TTC549 (cell line): ENCODE results near the gene SLC2A10.
"Not testable (repeated sequence)": the region's sequence is repeated elsewhere in the genome, so short reads cannot be mapped to it uniquely, and the experiment has no call there.

Experiments
- FAIRE-seq: peaks from 2 replicates; lab custom pipeline; 2012; peaks lifted over from hg19 to GRCh38; lab: Jason Lieb, UNC

SLC2A10 gene

DNA sequence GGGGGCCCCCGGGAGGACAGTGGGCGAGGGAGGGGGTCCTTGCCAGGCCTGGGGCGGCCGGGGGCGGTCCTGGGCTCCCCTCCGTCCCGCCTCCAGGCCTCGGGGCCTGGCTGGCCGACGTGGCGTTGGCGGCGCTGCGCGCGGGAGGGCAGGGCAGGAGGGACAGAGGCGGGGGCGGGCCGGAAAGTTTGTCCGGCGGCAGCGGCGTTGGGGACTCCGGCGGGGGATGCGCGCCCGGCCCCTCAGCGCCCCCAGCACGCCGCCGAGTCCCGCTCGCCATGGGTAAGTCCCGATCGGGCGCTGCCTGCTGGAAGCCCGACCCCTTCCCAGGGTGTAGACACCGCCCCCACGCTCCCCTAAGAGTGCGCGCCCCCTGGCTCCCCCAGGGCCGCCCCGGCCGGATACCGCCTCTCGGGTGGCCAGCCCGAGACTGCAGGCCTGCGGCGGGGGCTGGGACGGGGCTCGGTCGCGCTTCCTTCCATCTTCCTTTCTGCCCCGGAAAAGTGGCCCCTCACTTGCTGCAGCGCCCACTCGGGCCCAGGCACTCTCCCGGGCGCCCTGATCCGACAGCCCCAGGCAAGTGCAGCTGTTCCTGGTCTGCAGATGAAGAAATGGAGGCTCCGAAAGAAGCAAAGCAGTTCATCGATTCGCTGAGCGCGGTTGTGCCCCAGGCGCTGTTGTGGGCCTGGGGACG, at the start of gene SLC2A10:
SLC2A10 (plus strand) TSS at position 191 of the 694 bp plus-strand sequence; CDS start at position 279, 88 bp downstream.
- no peak for FAIRE-seq

DNA sequence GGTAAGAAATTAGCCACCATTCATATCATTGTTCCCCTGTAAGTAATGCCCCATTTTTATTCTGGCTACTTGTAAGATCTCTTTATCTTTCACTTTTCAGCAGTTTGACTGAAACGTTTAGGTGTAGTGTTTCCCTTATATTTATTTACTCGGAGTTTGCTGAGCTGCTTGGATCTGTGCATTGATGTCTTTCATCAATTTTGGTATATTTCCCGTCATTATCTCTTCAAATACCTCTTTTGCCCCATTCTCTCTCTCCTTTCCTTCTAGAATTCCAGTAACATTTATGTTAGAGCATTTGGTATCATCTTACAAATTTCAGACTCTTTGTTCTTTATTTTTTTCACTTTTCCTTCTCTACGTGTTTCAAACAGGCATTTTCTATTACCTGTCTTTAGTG, 49.0 kb upstream of the SLC2A10 start:
- FAIRE-seq, result no peak

DNA sequence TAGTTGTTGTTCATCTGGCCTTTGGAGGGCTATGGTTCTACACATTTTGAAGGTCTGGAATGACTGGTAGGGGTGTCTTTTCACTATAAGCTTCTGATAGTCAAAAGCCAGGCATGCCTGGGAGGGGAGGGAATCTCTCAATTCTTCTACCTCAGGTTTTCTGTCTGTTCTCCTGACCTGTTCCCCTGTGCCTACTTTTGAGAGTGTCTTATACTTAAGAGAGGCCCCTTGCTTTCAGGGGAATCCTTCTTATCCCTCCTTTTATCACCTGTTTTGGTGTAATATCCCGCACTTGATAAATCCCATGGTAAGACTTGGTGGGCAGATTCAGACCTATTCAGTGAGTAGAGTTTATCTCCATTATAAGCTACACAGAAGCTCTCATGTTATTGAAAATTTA, 47.8 kb upstream of the SLC2A10 start:
- no peak for FAIRE-seq

DNA sequence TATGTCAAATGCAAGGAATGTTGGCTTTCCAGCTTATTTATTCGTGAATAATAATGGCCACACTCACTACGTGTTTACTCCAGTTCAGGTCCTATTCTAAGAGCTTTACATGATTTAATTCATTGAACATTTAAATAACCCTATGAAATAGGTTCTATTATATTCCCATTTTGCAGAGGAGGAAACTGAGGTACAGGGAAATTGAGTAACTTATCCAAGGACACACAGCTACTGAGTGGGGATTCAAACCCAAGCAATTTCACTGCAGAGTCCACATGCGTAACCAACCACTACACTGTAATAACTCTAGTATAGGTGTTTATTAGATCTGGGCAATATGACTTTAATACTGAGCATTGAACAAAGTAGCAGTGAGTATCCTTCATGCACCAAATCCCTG, 45.9 kb upstream of the SLC2A10 start:
- no peak for FAIRE-seq

DNA sequence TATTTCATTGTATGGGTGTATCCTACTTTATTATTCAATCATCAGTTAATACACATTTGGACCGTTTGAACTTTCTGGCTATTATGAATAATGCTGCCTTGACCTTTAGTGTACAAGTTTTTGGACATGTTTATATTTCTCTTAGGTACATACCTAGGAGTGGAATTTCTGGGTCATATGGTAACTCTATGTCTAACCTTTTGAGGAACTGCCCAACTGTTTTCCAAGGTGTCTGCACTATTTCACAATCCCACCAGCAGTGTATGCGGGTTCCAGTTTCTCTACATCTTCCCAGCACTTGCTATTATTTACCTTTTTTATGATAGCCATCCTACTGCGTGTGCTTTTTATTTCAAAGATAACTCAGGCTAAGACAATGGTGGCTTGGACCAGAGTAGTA, 43.8 kb upstream of the SLC2A10 start:
- FAIRE-seq, result no peak

DNA sequence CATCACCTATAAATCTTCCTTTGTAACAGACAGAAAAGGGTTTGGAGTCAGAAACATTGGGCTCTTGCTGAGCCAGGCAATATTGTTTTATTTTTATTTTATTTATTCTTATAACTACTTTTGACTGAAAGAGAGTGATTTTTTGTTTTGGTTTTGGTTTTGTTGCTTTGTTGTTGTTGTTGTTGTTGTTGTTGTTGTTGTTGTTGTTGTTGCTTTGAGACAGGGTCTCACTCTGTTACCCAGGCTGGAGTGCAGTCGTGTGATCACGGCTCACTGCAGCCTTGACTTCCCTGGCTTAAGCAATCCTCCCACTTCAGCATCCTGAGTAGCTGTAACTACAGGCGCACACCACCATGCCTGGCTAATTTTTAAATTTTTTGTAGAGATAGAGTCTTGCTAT, 43.1 kb upstream of the SLC2A10 start:
- FAIRE-seq, result no peak

DNA sequence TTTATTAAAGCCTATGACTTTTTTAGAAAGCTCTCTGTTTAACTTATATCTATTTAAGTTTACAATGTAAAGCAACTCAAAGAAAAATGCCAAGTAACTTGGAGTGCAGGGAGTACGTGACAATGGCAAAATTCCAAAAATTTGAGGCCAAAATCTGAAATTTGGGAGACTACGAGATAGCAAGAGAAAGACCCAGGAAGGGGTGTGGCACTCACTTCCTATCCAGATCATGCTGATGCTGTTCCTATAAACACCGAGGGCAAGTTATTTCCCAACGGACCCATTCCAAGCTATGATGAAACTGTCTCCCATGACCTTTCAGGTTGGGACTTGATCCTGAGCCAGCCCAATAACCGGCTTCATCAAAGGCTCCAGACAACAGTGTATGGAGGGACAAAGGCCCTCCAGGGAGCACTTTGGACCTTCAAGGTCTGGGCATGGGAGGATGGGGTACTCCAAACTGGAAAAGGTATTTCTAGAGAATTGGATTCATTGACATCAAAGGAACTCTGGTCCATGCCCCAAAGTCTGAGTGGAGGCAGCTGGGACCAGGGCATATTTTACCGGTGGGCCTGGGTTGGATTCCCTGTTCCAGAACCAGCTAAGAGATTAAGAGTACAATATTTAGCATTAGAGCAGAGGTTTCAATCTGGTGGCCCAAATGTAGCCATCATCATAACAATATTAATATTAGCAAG, 42.5 kb upstream of the SLC2A10 start:
- FAIRE-seq, result no peak

DNA sequence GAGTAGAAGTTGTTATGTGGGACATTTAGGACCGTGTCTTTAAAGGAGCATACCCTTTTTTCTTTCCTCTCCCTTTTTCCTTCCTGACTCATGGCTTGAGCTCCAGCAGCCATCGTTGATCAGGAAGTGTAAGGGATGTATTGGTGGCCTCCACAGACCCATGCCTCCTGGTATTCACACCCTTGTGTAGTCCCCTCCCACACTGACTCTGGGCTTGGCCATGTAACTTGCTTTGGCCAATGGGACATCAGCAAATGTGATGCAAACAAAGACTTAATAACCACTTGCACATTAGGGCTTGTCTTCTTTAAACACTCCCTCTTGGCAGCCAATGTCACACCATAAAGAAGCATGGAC, 39.2 kb upstream of the SLC2A10 start:
- FAIRE-seq, result no peak

DNA sequence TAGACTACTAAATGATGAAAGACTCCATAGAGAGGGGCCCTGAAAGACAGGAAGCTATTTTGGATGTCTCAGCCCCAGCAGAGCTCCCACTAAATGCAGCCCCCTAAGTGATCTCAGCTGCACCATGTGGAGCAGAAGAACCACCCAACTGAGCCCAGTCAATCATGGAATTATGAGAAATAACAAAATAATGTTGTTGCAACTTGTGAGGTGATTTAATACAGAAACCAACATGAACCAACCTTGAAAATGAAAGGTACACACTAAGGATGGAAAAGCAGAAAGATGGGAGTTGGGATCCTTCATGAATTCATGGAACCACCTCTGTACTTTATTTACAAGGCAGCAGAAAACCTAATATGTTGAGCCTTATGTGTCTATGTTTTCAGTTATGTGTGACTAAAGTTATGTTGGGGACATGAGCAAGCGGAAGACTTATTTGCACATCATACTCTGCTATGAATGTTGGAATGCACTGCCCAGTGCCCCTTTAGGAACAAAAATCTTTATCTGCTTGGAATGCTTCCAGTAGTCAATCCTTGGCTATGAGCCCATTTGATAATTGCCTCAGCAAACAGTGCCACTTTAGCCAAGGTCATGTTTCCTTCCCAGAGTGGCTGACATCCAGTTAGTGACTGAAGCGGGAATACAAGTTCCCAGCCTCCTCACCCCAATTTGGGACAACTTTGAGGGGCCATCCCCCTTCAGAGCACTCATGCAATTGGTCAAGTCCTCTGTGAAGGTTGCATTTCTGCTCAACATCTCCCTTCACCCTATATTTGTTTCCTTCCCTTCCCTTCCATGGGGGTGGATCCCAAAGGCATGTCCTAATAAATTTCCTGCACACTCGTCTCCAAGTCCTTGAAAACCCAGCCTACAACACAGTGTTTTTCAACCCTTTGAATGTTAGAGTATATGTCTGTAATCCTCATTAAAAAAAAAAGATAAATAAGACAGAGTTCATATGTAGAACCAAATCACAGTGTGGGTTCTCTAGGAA, 38.6 kb upstream of the SLC2A10 start:
- FAIRE-seq, result no peak

DNA sequence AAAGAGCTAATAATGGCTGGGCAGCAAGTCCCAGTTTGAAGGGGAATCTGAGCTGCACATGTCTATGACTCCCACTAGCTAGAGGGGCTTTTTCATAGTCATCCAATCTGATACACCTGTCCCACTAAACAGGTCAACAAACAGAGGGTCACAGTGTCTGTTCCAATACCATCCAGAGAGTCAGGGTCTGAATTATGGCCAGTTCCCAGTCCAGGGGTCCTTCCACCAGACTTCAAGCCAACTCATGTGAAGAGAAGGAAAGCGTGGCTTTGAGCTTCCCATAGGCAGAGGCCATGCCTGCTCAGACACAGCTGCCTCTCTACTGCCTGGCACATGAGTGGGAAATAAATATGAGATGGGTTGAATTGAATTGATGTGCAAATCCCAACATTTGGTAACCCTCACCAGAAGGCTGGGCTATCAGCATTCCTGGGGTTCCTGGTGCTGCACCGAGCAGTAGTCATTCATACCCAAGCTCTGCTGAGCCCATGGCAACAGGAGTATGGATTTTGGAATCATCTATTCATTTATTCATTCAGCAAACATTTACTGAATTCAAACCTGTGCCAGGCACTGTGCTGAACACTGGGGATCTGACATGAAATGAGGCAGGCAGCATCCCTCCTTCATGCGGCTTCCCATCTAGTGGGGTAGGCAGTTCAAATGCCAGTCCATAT, 37.4 kb upstream of the SLC2A10 start:
- FAIRE-seq, result no peak

DNA sequence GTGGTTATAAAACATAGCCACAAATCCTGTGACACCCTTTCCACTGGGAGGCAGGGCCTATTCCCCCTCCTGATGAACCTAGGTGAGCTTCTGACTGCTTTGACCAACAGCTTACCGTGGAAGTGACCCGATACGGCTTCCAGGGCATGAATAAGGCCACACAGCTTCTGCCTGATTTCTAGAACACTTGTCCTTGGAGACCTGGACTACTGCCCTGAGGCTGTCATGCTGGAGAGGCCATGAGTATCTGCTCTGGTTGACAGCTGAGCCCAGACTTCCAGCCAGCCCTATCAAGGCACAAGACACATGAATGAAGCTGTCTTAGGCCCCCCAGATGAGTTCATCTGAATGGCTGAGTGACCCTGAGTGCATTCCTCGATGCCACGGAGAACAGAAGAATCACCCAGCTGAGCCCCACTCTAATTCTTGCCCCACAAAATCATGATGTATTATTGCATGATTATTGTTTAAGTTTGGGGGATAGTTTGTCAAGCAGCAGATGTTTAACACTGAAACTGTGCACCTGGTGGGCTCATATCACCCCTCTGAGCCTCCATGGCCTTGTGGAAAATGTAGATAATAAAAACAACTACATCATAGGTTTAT, 36.8 kb upstream of the SLC2A10 start:
- no peak for FAIRE-seq

DNA sequence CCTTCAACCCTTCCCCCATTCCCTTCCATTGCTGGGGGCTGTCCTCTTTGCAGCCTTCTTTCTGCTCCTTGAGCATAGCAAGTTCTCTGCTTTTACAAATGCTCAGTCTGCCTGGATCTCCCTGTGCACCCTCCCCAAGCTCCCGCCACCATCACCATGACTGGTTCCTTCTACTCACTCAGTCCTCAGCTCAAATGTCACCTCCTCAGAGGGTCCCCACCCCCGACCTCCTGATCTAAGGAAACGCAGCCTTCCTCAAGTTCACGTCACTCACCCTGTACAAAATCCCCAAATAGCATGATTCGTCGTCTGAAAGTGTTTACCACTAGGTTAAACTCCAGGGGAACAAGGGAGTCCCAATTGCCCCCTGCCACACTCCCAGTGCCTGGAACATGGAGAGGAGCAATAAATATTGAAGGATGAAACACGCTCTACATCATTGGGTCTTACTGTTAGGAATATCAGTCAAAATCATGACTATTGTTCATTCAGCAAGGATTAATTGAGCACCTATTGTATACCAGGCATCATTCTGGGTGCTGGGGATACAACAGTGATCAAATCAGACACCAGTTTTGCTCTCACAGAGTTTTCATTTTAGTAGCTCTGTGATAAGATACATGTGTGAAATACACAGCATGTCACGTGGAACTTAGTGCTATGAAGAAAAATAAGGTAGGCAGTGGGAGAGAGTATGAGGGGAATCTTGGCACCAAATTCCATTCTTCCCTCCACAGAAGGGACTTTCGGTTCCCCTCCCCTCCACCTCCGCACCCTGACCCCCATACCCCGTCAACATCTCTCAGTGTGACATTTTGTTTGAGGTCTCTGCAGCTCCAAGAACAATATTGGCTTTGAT, 35.8 kb upstream of the SLC2A10 start:
- FAIRE-seq, result no peak

DNA sequence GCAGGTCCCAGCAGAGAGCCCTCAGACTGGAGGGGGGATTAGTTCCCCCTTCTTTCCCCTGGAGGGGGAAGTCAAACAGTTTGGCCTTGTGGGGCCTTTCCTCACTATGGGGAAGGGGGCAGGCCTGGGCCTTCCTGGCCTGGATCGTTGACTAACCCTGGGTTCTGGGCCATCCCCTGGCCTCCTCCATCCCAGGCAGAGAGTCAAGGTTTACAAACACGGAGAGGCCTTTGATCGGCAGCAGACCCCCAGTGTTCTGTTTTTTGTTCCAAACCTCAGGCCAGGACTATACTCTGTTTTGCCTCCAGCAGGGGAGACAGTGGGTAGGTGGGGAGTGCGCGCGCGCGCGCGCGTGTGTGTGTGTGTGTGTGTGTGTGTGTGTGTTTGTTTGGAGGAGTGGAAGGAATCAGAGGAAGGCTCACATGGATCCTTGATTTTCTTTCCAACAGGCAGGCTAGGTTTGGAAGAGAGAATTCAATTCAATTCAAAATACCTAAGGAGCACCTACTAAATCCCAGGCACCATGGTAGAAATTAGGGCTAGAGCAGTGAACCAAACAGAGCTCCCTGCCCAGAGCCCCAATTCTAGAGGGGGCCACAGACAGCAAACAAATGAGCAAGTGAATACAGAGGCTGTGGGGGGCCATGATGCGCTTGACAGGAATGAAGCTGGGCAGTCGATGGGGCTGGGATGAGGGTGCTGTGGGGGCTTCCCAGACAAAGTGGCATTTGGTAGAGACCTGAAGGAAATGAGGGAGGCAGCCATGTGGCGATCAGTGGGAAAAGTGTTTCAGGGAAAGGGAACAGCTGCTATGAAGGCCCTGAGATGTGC, 35.0 kb upstream of the SLC2A10 start:
- FAIRE-seq, result no peak

DNA sequence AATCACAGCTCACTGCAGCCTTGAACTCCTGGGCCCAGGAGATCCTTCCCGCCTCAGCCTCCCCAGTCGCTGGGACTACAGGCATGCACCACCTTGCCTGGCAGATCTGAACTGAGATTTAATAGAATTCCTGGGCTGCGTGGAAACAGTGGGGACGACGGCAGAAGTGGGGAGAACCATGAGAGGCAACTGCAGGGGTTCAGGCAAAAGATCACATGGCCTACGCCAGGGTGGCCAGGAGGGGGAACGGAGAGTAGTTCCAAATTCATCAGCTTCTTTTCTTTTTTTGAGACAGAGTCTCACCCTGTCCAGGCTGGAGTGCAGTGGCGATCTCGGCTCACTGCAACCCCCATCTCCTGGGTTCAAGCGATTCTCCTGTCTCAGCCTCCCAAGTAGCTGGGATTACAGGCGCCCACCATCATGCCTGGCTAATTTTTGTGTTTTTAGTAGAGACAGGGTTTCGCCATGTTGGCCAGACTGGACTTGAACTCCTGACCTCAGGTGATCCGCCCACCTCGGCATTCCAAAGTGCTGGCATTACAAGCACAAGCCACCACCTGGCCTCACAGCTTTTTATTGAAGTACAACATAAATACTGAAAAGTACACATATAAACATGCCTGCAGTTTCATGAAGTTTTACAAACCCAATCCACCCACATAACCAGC, 32.7 kb upstream of the SLC2A10 start:
- not testable (repeated sequence) for FAIRE-seq

DNA sequence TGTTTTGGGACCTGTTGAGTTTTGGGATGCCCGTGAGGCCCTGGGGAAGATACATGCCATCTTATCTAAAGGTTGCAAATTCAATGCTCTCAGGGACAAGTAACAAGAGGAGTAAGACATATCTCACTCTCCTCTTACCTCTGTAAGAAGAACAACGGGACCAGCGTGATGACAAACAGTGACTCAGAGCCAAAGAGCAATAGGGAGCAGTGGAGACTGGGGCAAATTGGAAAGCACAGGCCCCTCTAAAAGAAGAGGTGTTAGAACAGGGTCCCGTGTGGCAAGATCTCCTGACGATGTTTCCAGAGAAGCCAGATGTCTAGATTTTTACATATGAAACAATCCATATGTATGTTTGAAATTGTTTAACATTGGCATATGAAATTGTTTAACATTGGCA, 31.8 kb upstream of the SLC2A10 start:
- no peak for FAIRE-seq

DNA sequence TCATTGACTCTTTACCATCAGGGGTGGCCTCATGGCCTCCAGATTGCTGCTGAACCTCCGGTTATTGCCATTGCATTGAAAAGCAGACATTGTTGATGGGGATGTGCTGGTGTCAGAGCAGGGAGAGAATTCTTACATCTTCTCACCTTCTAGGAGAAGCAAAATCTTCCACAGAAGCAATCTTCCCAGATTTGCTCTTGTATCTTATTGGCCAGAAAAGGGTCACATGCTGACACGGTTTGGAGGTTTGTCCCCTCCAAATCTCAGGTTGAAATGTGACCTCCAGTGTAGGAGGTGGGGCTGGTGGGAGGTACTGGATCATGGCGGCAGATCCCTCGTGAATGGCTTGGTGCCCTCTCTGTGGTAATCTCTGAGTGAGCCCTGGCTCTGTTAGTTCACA, 30.9 kb upstream of the SLC2A10 start:
- FAIRE-seq, result no peak

DNA sequence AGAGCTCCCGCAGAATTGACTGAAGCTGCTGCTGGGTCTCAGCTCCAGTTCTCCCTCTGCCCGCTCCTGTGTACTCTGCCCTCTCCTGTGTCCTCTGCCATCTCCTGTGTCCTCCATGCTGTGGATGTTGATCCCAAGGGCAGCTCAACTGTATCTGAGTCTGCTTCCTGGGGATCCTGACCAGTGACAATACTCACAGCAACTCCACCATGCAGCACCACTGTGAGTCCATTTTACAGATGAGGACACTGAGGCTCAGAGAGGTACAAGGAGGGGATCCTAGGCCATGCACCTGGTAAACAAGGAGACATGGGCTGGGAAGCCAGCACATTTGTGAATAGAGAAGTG, 28.8 kb upstream of the SLC2A10 start:
- no peak for FAIRE-seq

DNA sequence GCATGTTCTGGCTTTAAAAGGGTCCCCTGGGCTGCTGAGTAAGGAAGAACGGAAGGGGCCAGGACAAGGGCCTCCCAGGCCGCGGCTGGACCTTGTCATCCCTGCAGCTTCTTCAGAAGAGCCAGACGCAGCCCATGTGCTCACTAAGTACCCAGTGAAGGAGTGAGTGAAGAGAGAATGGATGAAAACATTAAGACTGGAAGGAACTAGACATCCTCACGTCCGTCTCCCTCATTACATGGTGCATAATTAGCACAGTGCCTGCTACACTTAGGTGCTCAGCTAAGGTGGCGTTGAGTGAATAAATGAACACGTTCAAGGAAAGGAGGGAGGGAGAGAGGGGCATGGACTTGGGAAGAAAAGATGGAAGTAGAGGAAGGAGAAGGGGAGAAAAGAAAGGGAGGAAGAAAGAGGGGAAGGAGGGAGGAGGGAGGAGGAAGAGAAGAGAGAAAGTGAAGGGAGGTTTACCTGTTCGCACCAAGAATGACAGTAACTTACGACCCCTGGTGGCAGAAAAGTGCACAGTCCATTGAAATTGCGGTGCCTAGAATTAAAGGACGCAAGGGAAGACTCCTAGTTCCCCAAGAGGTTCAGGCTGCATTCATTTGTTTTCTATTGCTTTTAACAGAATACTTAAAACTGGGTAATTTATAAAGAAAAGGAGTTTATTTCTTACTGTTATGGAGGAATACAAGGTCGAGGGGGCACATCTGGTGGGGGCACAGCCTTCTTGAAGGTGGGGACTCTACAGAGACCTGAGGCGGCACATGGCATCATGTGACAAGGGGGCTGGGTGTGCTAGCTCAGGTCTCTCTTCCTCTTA, 28.2 kb upstream of the SLC2A10 start:
- no peak for FAIRE-seq
